GM19351 (cell line): ENCODE results near the gene UBASH3B.
A peak's percentile ranks its signal among the peaks of the same experiment; 100 is the strongest.

Experiments
- ATAC-seq: cut with Tn5 transposase; IDR thresholded peaks from one replicate; pipeline ENCODE4 v1.9.1; 2021; ENCODE audit warnings: mild to moderate bottlenecking, moderate library complexity; ENCODE audit not compliant: unreplicated experiment

UBASH3B gene

GRCh38 chr11:122673701-122674100, 18.2 kb downstream of the UBASH3B start:
- ATAC-seq: no peak

- no peak for ATAC-seq
Measured at GRCh38 chr11:122676638-122677037, 21.1 kb downstream of the UBASH3B start.

GRCh38 chr11:122677256-122677655, 21.7 kb downstream of the UBASH3B start:
- ATAC-seq: no peak

GRCh38 chr11:122678406-122678805, 22.9 kb downstream of the UBASH3B start:
- no peak for ATAC-seq

GRCh38 chr11:122679466-122679865, 23.9 kb downstream of the UBASH3B start:
- no peak for ATAC-seq

- no peak for ATAC-seq
Measured at GRCh38 chr11:122681070-122681469, 25.5 kb downstream of the UBASH3B start.

- ATAC-seq: no peak
Measured at GRCh38 chr11:122681735-122682134, 26.2 kb downstream of the UBASH3B start.

- no peak for ATAC-seq
Measured at GRCh38 chr11:122682464-122682863, 26.9 kb downstream of the UBASH3B start.

- no peak for ATAC-seq
Measured at GRCh38 chr11:122685041-122685440, 29.5 kb downstream of the UBASH3B start.

GRCh38 chr11:122686111-122686510, 30.6 kb downstream of the UBASH3B start:
- ATAC-seq: no peak

- ATAC-seq: peak; percentile 79
Measured at GRCh38 chr11:122690384-122690783, 34.9 kb downstream of the UBASH3B start.

- peak; percentile 40 for ATAC-seq
Measured at GRCh38 chr11:122690801-122691548, 35.5 kb downstream of the UBASH3B start.

GRCh38 chr11:122691549-122692150, 36.1 kb downstream of the UBASH3B start:
- no peak for ATAC-seq

GRCh38 chr11:122692444-122692843, 36.9 kb downstream of the UBASH3B start:
- ATAC-seq: no peak

GRCh38 chr11:122695076-122695615, 39.6 kb downstream of the UBASH3B start:
- ATAC-seq: no peak

- peak; percentile 71 for ATAC-seq
Measured at GRCh38 chr11:122696662-122697061, 41.1 kb downstream of the UBASH3B start.

GRCh38 chr11:122697636-122698167, 42.2 kb downstream of the UBASH3B start:
- ATAC-seq: peak; percentile 87

- ATAC-seq: no peak
Measured at GRCh38 chr11:122698392-122698791, 42.9 kb downstream of the UBASH3B start.

- ATAC-seq: no peak
Measured at GRCh38 chr11:122700666-122701065, 45.1 kb downstream of the UBASH3B start.

GRCh38 chr11:122701143-122701542, 45.6 kb downstream of the UBASH3B start:
- no peak for ATAC-seq

GRCh38 chr11:122703541-122704272, 48.2 kb downstream of the UBASH3B start:
- no peak for ATAC-seq
